HG03520 (cell line): ENCODE data around the gene SCFD2.
A peak's percentile ranks its signal among the peaks of the same experiment; 100 is the strongest.
"Not testable (repeated sequence)": the region's sequence is repeated elsewhere in the genome, so short reads cannot be mapped to it uniquely, and the experiment has no call there.

Experiments
- ATAC-seq: cut with Tn5 transposase; IDR thresholded peaks from one replicate; pipeline ENCODE4 v1.9.1; 2021; ENCODE audit warnings: mild to moderate bottlenecking, moderate library complexity; ENCODE audit not compliant: unreplicated experiment

The SCFD2 gene

DNA sequence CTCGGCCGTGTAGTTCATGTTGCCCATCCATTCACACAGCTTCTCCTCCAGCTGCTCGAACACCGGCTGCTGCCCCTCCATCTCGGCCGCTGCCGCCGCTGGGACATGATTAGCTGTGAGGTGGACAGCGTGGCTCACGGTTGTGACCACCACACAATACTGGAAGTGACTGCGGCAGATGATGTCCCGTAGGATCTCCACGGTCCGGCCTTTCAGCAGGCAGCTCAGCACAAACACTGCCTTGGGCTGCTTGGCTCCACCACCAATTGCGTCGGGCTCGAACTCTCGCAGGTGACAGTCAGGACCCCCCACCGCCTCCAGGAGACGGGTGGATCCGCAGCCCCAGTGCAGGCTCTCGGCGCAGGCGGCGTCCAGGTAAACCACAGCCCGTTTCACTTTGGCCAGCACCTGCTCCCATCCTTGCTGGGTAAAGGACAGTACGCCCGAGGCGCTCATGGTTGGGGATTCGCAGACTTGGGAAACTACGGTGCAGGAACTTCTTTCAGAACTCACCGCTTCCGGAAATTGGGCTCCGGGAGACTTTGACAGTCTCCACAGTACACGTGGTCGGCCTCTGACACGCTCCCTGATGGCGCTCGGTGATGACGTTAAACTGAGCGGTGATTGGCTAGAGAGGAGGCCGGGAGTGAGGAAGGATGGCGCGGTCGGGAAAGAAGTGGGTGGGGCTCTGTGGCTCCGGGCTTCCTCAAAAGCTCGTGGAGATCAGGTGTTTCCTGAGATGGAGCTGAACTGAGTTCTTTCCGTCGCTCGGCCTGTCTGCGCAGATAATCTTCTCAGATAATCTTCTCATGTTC is at the start of gene SCFD2:
SCFD2 (minus strand) TSS at position 576 of the 815 bp plus-strand sequence.
- ATAC-seq: peak; percentile 95

DNA sequence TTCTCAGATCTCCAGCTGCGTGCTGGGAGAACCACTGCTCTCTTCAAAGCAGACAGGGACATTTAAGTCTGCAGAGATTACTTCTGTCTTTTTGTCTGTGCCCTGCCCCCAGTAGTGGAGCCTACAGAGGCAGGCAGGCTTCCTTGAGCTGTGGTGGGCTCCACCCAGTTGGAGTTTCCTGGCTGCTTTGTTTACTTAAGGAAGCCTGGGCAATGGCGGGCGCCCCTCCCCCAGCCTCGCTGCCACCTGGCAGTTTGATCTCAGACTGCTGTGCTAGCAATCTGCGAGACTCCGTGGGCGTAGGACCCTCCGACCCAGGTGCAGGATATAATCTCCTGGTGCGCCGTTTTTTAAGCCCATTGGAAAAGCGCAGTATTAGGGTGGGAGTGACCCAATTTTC is 43.6 kb upstream of the SCFD2 start:
- not testable (repeated sequence) for ATAC-seq

DNA sequence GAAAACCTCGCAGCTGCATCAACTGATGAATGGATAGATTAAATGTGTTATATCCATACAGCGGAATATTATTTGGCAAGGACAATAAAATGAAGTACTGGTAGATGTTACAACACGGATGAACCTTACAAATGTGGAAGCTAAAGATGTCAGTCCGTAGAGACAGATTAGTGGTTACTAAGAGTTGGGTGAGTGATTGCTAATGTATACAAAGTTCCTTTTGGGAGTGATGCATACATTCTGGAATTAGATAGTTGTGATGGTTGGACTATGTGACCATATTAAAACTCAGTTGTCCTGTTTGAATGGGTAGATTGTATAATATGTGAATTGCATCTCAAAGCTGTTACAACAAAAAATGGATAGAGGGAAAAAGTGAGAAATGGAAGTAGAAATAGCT is 14.4 kb upstream of the SCFD2 start:
- no peak for ATAC-seq

DNA sequence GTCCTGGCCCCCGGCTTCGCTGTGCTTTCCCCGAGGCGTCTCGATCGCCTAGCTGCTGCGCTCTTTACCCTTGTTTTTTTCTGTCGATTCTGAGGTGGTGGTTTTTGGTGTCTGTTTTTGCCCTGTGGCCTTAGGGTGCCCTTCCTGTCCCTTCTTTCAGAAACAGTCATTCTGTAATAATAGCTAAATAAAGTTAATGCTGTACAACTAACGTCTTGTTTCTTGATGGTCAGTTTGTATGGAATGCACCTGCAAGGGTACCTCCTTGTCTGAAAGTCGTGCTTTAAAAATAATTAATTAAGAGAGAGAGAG is 12.3 kb upstream of the SCFD2 start:
- peak; percentile 23 for ATAC-seq

DNA sequence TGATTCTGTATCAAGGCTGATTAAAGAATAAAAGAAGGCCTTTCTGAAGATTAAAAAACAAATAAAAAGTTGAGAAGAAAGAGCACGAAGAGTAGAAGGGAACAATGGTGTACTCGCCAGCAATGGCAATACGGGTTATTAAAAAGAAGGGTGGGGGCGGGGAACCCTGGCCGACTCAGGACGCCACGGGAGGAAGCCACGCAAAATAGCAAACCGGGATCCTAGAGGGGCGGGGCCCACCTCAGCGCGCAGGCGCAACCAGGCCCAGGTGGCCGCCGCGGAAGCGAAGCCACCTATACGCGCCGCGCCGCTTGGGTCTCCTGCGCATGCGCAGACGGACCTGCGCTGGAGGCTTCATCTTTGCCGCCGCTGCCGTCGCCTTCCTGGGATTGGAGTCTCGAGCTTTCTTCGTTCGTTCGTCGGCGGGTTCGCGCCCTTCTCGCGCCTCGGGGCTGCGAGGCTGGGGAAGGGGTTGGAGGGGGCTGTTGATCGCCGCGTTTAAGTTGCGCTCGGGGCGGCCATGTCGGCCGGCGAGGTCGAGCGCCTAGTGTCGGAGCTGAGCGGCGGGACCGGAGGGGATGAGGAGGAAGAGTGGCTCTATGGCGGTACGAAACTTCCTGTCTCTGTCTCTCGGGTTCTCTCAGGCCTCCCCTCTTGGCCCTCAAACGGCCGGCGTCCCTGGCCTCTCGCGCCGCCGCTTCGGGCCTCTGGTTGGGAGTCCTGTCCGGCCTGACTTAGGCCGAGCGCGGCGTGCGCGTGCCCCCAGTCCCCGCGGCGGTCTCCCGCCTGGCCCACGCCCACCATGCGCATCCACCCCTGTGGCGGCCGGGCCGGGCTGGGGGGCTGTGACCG is 11.7 kb upstream of the SCFD2 start, which contains the start of gene FIP1L1:
FIP1L1 (plus strand) TSS at position 323 of the 852 bp plus-strand sequence; CDS start at position 521, 198 bp downstream.
- peak; percentile 83 for ATAC-seq

DNA sequence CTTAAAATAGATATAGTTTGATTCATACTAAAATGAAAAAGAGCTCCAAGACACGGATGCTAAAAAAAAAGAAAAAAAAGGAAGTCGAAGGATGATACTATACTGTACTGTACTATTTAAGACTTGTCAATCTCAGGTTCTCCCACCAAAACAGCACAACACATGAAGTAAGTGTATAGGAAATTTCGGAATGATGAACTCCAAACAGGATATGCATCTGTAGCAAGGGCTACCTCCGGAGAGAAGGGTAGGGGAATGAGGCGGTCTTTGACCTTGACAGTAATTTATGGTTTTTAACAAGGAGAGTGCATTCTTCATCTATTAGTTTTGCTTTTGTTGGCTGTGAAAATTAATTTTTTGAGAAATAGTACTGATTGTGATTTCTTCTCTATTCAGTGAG is 11.0 kb upstream of the SCFD2 start:
- ATAC-seq: no peak

DNA sequence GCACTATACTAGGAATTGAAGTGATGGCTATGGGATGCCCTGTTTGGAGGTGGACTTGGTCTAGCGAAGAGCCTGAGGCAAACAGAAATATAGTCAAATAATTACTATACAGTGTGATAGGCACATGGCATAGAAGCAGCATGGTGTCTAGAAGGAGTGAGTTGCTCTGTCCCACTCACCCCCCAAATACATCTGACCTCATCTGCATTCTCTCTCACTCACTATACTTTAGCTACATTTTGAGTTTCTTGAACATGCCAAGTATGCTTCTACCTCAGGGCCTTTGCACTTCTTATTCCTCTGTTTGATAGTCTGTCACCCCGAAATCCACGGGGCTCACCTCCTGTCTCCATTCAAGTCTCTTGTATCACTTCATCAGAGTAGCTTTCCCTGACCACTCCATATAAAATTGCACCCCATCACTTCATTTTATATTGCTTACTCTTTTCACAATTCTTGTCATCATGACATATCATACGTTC is 9.0 kb upstream of the SCFD2 start:
- ATAC-seq: no peak

DNA sequence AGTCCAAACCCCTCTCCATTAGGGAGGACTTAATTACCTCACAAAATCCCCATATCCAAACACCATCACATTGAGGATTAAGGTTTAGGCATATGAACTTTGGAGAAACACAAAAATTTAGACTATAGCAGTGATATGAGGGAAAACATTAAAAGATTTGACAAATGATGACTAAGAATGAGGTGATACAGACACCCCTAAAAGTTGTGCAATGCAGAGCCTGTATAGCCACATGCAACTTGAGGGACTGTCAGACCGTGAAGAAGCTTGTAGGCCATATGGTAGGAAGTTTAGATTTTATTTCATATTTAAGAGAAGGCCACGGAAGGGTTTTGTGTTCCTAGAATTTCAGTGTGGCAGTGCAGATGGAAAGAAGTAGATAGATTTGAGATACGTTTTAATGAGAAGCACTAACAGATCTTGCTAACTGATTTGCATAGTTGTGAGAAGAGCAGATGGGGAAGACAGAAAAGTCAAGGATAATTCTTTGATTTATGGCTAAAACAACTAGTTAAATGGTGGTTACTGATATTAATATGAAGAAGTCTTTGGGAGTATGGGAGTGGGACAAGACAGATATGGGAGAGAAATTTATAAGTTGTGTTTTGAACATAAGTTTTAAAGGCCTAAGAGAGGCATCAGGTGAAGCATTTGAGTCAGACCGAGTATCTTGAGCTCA is 6.1 kb upstream of the SCFD2 start:
- no peak for ATAC-seq

DNA sequence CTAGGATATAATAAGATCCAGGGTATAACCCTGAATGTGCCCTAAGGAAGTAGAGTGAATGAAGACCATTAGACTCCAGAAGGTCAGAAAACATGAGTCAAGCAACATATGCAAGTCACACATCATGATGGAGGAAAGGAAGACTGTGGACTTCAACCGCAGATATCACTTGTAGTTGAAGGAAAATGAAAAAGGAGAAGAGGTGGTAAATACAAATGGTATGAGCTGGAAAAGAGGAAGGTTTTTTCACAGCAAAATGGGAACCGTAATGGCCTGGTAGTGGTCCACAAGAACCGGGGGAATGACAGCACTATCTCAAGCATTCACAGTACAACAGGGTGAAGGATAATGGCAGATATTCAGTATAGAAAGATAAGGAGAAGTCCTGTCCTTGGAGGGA is 5.2 kb upstream of the SCFD2 start:
- no peak for ATAC-seq

DNA sequence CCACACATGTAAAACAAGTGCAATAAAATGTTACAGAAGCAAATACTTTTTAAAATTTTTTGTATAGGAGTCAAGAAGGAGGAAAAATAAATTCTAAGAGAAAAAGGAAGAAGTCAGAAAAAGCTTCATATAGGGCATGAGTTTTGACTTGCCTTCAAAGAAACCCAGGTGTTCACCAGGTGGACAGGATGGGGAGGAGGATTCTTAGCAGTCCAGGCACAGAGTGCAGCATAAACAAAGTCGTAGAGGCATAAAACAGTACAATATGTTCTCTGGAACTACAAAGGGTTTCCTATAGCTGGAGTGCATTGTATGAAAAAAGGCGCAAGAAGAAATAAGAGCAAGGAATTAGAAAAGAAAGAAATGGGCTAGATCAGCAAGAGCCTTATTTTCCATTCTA is 1.9 kb upstream of the SCFD2 start:
- no peak for ATAC-seq

DNA sequence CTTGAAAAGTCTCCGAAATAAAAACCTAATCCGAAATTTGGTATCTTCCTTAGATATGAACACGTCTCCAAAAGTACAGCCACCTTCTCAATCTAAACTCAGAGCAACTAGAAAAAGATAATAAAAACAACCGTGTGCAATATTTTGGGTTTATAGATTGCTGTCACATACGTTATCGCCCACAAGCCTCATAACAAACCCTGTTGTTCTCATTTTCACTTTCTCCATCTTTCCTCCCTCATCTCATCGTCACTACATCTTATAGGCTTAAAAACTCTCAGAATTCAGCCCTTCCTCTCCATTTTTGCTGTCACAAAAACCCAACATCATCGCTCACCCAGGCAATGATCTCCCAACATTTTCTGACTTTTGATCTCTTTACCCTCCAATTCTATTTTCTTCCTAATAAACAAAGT is 448 bp upstream of the SCFD2 start:
- ATAC-seq: peak; percentile 36

DNA sequence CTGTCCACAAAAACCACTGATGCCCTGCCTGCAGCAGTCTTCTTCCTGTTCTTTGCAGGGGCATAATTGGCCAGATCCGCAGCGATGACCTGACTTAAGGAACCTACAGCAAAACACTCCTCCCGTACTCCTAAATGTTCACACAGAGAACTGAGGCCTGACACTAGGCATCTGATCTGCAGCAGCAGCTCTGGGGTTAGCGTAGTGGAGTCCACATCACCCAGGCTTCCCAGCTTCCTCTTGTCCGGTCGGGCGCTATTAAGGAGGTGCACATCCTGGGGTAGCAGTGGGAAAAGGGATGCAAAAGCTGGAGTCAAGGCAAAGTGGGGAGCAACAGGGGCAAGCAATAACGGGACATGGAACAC is 758 bp downstream of the SCFD2 start:
- peak; percentile 5 for ATAC-seq

DNA sequence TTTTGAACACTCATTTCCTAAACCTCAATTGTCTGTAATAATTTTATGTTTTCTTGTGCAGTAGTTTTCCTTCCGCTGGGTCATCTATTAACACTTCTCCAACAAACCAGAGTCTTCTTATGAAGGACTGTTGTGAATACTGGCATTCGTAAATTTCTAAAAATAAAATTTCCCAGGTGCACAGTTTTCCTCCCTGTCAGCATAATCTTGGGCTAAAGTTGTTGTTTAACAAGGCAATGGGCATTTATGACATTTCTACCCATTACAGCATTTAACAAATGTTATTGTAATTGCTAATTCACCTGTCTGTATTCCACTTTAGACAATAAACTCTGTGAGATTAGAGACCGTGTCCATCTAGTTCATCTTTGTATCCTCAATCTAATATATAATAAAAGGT is 1.2 kb downstream of the SCFD2 start:
- no peak for ATAC-seq

DNA sequence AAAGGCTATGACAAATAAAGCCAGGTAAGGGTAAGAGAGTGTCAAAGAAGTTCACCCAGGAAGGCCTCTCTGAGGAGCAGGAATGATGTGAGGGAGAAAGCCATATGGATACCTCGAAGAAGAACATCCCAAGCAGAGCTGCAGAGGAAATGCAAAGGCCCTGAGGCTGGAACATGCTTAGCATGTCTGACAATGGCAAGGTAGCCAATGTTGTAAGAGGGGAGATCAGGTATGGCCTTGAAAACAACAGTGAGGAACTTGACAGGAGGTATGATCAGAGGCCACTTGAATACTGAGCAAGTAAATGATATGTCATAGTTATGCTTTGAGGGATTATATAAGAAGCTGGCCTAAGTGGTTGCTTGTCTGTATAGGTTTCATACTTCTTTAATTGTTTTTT is 3.8 kb downstream of the SCFD2 start:
- ATAC-seq: no peak

DNA sequence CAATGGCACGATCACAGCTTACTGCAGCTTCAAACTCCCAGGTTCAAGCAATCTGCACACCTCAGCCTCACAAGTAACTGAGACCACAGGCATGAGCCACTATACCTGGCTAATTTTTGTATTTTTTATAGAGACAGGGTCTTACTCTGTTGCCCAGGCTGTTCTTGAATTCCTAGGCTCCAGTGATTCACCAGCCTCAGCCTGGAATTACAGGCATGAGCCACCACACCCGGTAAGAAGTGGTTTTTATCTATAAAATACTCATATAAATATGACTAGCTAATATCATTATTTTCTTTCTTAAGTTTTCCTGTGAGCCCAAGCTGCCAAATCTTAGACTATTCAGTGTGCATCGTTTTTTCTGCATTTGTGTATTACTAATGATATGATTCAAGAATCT is 4.4 kb downstream of the SCFD2 start:
- ATAC-seq: no peak

DNA sequence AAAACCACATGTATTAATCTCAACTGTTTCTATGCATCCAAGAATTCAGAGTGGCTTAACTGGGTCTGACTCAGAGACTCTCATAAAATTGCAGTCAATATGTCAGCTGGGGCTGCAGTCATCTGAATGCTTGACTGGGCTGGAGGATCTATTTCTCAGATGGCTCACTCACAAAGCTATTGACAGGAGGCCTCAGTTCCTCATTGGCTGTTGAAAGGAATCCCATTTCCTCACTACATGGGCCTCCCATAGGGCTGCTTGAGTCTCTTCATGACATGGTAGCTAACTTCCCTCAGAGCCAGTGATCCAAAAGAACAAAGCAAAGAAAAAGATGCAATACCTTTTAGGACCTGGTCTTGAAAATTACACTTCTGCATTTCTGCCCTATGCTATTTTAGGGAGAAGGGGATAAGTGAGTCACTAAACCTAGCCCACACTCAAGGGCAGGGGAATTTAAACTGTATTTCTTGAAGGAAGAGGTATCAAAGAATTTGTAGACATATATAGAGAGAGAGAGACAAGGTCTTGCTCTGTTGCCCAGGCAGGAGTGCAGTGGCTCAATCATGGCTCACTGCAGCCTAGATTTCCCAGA is 9.8 kb downstream of the SCFD2 start:
- no peak for ATAC-seq

DNA sequence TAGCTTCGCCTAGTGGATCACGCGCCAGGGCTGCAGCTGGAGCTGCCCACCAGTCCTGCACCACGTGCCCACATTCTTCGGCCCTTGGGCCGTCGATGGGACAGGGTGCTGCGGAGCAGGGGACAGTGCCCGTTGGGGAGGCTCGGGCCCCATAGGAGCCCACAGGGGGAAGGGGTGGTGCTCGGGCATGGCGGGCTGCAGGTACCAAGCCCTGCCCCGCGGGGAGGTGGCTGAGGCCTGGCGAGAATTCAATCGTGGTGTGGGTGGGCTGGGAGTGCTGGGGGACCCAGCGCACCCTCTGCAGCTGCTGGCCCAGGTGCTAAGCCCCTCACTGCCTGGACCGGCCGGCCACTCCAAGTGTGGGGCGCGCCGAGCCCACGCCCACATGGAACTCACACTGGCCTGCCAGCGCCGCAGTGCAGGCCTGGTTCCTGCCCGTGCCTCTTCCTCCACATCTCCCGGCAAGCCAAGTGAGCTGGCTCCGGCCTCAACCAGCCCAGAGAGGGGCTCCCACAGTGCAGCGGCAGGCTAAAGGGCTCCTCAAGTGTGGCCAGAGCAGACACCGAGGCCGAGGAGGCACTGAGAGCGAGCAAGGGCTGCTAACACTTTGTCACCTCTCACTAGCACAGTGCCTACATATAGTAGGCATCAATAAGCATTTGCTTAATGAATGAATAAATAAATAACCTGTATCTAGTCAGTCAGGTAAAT is 11.7 kb downstream of the SCFD2 start:
- ATAC-seq: no peak

DNA sequence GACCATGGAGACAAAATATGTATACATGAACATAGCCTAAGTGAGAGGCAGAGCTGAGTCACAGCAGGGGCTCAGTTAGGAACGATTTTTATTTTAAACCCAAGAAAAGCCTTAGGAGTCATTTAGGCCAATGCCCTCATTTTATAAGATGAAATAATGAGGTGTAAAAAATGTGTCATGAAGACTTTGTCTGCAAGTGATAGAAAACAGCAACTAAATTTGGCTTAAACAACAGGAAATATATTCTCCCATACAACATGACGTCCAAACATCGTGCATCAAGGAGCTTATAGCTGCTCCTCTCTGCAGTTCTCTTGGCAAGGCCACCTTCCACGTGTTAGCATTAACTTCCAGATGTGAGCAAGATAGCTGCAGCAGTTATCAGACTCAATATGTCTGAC is 16.8 kb downstream of the SCFD2 start:
- ATAC-seq: no peak

DNA sequence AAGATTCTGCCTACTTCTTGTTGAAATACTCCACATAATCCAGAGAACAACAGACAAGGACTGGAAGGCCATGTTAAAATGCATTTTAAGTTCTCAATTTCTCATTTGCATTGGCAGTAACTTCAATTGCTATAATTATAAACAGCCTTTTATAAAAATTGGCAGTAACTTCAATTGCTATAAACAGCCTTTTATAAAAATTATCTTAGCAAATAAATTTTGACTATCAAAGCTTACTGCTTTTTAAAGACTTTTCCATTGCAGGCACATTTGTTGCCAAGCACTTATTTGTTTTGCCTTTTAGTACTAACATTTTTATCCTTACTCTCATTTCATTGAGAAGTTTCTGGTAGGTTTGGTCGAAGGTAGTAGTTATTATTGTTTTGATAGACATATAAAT is 17.8 kb downstream of the SCFD2 start:
- ATAC-seq: no peak
